ENCODE results near the gene USP20.

DNA sequence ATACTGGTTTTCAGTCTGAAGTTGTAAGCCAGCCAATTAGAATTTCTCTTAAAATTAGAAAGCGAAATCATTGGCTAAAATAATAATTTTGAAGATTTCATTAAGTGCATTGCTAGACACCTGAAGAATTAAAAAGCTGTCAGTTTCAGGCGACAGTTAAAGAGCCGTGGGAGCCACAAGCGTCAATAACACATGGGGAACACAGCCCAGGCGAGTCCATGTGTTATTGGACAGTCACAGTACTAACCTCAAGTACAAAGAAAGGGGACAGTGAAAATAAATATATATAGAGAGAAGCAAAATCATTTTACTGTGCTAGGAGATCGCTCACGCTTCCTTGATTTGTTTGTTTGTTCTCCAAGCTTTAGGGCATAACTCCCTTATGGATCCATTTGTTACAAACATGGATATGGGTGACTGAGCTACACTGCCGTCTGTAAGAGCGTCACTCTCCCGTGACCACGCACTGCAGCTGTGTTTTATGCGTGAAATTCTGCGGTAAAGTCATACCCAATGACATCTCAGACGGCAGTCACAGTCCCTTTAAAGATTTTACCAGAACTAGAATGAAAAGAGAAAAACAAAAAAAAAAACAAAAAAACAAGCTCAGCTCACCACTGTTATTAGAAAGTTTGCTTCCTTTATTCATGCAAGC is 83.2 kb downstream of the USP20 start:
- TF ChIP-seq CTCF (IDR thresholded peaks at IDR 0.05; ENCODE audit: insufficient read depth, low read length, poor library complexity, severe bottlenecking) (no peak), EZH2phosphoT487 (conservative IDR thresholded peaks at IDR 0.05; ENCODE audit: low read length) (no peak)

Data from SU-DHL-6 (cell line).